HG02973 (cell line): Measurements from ENCODE around the gene RPAP2.
"Not testable (repeated sequence)": the region's sequence is repeated elsewhere in the genome, so short reads cannot be mapped to it uniquely, and the experiment has no call there.

Experiments used
- ATAC-seq: cut with Tn5 transposase; IDR thresholded peaks from one replicate; pipeline ENCODE4 v1.9.1; 2021; ENCODE audit warnings: moderate library complexity; ENCODE audit not compliant: unreplicated experiment

The RPAP2 gene

DNA sequence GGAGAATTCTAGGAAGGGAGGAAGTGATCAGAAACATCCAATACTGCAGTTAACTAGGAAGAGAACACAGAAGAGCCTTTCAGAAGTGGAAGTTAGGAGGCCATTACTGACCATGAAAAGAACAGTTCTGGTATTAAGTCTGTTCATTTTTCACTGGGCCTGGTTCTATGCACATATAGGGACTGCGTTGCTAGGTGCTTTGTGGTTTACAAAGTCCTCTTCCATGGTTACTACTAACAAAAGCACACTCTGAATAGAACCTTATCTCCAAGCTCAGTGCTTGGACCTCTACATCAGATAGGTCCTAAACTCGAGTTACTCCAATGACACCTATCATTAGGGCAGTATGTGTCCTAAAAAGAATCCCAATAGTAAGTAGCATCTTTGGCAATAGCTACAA is 75.4 kb downstream of the RPAP2 start:
- ATAC-seq = no peak

DNA sequence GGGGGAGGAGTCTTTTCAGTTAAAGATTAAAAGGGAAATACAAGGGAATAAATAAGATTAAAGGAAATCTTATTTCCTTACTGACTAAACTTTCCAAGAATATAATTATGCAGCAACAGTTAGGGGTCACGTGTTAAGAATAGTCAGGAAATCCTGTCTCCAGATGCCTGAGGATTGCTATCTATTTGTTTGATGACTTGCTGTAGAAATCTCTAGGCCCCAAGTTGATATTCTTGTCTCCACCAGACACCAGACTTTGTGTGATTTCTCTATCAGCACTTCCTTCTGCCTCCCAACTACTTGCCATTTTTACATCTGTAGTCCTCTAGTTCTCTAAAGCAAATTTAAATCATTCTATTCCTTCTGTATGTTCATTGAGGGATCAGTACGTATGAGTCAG is 77.5 kb downstream of the RPAP2 start:
- no peak for ATAC-seq

DNA sequence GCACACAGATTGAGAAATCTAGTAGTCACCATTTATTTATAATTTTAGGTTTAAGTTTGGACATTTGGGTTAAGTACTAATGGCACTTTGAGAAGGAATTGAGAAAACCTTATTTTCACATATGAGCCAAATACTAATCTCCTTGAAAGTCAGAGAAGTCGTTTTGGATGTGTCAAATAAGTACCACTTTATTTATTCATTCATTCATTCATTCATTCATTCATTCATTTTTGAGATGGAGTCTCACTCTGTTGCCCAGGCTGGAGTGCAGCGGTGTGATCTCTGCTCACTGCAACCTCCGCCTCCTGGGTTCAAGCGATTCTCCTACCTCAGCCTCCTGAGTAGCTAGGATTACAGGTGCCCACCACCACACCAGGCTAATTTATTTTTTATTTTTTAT is 79.1 kb downstream of the RPAP2 start:
- not testable (repeated sequence) for ATAC-seq

DNA sequence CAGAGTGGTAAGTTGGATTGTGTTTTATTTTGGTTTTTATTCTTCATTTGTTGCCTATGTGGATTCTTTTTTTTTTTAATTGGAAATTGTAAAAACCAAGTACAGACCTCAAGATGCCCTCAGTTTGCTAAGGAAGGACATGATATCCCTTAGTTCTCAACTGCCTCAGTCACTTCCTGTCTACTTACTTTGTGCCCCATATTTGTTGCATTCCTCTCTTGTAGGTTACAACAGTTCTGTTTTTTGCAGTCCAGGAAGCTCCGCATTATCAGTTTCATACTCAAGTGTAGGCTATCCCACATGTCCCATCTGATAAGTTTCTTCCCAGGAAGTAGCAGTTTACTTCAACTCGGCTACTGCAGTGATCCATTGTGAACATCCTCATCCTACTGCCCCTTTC is 82.0 kb downstream of the RPAP2 start:
- ATAC-seq = no peak

DNA sequence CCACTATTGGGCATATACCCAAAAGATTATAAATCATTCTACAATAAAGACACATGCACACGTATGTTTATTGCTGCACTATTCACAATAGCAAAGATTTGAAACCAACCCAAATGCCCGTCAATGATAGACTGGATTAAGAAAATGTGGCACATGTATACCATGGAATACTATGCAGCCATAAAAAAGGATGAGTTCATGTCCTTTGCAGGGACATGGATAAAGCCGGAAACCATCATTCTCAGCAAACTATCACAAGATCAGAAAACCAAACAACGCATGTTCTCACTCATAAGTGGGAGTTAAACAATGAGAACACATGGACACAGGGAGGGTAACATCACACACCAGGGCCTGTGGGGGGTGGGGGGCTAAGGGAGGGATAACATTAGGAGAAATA is 95.1 kb downstream of the RPAP2 start:
- ATAC-seq = not testable (repeated sequence)

DNA sequence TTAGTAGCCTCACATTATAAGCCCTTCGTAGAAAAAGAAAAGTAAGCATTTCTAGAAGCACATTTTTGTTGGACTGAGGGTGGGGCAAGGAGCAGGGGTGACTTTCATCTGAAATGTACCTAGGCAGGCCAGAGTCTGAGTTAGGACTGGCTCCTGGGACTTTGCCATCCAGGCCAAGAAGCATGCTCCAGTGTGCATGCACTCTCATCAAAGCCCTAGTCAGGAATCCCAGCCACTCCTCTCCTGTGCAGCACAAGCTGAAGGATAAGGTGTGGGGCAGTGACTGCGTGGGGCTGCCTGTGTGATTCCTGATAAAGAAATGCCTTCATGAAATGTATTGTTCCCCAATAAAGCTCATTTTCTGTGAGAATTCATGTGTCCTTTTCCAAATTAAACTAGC is 99.7 kb downstream of the RPAP2 start:
- ATAC-seq = no peak

DNA sequence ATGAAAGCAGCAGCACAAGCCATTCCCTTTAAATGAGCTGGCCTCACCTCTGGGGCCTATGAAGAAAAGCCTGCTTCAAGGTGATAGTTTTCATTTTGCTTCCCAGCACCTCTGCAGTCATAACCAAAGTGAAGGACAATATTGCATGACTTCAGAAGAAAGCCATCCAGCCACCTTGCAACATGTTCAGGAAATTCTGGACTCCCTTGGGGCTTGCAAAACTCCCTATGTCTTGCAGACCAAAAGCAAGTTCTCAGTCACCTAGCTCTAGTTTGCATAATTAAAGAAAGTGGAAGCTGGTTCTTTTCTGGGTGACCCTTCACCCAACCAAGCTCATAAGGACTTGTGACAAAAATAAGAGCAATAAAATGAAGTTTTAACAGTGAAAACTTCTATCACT is 100.2 kb downstream of the RPAP2 start:
- peak; percentile 94 for ATAC-seq

DNA sequence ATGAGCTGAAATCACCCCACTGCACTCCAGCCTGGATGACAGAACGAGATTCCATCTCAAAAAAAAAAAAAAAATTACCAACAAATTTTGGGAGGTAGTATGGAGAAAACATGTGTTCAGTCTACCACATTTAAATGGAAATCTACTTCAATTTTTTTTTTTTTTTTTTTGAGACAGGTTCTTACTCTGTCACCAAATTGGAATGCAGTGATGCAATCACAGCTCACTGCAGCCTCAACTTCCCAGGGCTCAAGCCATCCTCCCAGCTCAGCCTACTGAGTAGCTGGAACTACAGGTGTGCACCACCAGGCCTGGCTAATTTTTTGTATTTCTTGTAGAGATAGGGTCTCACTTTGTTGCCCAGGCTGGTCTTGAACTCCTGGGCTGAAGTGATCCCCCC is 105.8 kb downstream of the RPAP2 start:
- ATAC-seq = no peak

DNA sequence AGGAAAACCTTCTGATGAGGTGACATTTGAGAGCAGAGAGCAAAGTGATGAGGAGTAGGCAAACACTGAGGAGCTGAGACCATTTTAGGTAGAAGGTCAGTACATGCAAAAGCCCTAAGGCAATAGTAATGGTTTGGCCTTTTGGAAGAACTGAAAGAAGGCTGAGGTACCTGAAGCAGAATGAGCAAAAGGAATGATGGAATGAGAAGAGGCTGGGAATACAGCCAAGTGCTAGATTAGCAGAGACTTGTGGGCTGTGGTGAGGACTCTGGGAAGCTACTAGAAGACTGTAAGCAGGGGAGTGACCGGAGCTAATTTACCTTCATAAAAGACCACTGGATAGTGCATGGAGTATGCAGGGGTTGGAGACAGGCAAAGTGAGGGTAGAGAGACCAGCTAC is 110.0 kb downstream of the RPAP2 start:
- no peak for ATAC-seq

DNA sequence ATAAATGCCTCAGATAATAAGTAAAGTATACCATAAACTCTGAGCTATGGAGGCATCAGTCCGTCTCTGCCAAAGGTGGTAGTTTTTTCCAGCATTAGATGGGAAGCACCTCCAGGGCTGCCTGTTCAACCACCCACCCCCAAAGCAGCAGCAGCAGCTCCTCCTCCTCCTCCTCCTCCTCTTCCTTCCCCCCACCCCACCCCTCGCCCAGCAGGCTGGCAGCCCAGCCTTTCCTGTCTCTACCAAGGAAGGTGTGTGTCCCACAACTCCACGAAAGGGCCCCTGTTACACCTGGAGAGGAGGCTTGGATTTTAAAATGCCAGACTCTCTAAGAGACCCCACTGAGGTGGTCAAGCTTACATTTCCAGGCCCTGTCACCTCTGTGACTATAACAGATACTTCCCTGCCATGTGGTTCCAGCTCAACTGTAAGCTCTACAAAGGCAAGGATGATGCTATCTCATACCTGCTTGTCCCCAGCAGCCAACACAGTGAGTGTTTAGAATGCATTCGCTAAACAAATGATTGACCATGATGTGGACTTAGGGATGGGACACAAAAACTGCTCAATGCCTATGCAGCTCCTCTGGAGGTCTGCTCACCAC is 111.2 kb downstream of the RPAP2 start:
- no peak for ATAC-seq

DNA sequence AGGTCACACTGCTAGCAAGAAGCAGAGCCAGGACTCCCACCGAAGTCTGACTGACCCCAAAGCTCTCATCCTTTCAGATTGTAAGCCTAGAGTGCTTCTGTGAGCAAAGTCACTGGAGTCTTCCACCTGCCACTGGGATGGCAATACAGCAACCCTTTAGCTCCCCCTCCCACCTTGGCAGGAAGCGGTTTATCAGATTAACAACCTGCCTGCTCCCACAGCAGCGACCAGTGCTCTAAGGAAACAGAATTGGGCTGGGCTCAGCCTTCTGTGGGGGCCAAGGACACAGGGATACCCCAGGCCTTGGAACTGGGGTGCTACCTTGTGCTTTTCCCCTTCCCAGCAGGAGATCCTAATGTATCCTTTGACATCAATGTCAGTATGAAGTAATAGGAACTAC is 111.8 kb downstream of the RPAP2 start:
- no peak for ATAC-seq

DNA sequence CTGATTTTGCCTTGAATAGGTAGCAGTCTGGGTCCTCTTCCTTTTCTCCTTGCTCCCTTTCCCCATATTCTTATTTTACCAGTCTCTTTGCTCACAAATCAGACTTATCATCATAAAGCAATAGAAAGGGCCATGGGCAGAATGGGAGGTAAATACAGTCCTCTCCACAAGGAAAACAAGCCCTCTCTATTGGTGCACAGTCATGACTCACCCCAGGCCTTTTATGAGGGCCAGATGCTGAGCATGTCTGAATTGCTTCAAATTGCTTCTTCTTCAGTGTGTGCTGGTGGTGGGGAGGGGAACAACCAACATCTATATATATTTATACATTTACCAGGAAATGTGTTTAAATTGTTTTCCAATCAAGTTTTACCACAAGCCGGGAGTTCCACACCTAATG is 112.7 kb downstream of the RPAP2 start:
- ATAC-seq = no peak

DNA sequence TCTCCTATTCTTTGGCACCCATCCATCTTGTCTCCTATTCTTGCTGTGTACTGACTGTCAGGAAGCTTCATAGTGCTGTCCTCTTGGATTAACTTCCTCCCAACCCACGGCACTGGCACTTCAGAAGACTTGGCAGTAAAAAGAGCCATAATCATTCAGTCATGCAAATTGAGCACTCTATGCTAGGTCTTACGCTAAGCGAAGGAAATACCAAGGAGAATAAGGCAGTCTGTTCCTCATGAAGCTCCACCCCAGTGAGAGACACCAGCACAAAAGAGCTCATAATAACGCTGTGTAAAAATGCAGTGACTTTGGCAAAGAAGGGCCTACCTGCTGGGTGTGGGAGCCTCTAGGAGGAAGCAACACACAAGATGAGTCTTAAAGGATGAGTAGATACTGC is 120.8 kb downstream of the RPAP2 start:
- ATAC-seq = no peak

DNA sequence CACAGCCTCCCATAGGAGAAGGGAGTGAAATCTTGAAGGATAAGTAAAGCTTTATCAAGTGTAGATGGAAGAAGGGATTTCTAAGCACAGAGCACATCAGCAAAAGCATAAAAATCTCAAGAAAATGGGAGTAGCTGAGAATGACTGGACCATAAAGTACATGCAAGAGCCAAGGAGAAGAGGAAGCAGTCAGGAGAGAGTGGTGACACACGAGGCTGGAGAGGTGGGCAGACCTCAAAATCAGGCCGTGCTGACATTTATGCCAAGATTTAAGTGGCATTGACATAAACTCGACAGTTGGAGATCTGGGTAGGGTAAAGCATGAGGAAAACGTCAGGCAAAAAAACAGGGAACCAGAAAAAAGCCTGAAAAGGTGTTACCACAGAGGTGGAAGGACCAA is 125.5 kb downstream of the RPAP2 start:
- no peak for ATAC-seq

DNA sequence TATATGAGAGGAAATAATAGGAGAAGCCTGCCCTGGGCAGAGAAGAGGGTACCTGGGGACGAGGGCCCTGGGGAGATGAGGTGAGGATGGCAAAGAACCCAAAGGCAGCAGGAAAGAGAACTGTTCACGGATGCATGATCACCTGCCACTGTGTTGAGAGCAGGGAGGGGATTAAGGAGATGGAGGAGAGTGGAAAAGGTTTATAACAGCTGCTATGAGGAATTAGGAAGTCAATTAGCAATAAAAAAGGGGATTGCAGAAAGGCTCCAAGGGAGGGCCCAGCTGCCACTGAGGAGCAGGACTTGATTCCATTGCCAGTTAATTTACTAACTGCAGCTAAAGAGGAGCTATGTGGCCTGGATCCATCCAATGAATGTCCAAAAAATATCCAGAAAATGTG is 126.8 kb downstream of the RPAP2 start:
- no peak for ATAC-seq

DNA sequence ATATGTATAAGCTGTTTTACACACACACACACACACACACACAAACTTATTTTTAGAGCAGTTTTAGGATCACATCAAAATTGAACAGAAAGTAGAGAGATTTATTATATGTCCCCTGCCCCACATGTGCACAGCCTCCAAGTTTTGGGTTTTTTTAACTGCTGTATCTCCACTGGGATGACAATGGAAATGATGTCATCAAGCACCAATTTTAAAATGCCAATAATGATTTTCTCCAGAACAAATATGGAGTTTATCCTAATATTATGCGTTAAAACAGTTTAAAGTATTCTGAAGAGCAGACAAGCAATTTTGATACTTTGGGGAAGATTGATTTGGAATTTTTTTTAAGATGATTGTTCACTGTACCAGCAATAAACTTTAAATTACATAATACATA is 131.2 kb downstream of the RPAP2 start:
- ATAC-seq = no peak

DNA sequence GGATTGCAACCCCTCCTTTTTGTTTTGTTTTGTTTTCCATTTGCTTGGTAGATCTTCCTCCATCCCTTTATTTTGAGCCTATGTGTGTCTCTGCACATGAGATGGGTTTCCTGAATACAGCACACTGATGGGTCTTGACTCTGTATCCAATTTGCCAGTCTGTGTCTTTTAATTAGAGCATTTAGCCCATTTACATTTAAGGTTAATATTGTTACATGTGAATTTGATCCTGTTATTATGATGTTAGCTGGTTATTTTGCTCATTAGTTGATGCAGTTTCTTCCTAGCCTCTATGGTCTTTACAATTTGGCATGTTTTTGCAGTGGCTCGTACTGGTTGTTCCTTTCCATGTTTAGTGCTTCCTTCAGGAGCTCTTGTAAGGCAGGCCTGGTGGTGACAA is 135.7 kb downstream of the RPAP2 start:
- ATAC-seq = not testable (repeated sequence)

DNA sequence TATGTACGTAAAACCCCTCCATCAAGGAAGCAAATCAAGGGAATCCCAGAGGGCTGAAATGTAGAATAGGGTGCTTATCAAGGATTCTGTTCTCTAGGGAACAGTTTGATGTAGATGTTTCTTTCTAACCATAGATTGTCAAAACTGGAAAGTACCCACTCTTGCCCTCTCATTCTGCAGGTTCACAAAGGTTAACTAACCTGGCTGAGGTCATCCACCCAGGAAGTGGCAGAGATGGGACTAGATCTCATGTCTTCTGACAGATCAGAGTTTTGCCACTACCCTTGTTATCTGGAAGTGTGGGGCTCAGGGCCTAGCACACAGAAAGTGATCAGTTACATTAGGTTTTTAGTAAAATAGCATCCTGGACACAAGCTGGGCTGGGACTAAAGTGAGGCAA is 140.4 kb downstream of the RPAP2 start:
- ATAC-seq = no peak

DNA sequence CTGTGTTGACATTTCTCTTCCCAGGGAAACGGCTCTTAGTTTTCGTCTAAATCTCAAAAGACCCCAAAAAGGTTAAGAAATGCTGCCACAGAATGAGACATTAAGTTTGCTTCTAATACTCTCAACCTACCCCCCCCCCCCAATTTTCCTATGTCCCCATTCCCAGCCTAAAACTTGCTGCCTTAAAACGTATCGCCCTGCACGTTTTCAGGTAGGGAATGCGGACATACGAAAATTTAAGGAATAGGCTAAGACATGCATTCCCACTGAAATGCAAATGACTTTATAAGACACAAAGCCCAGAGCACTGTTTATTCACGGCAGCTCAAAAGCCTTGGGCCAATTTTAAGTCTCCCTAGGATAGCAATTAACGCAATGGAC is 142.4 kb downstream of the RPAP2 start:
- ATAC-seq = no peak

DNA sequence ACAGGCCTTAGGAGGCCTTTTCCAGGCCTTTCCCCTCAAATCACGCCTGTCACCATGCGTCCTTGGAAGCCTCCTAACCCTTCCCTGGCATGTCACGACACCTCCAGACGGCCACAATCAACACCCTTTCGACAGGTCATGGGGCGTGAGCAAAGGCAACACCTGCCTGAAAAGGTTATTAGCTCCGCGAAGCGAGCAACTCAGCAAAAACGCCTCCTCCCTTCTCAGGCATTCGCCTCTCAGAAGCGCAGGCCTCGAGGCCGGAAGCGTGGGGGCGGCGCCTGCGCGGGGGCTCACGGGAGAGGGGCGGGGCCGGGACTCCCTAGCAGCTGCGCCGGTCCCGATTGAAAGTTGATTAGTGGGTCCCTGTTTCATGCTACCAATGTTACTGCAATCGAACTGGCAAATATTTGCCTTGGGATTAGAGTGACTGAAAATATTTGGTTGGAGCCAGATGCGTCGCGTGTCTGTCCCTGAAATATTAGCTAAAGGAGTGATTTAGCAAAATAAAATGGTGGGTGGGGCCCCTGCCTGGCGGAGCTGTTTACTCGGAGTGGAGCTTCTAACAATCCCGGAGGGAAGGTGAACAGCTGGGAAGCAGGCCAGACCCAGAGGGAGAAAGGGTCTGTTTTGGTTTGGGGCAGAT is 143.0 kb downstream of the RPAP2 start:
- ATAC-seq = no peak

DNA sequence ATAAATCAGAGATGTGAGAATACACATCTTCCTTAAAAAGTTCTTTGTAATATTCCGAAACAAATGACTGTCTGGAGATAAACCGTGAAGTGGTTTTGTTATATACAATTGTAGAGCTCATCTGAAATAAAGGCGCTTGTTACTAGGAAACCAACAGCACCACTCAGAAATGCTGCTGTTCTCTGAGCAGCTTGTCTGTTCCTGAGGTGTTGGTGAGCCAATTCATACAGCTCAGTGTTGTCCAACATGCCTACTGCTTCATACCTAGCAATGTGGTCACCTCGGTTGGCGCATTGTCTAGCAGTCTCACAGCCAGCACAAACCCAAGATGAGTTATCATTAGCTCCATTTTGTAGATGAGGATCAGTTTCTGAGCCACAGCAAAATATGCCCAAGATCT is 143.5 kb downstream of the RPAP2 start:
- no peak for ATAC-seq

DNA sequence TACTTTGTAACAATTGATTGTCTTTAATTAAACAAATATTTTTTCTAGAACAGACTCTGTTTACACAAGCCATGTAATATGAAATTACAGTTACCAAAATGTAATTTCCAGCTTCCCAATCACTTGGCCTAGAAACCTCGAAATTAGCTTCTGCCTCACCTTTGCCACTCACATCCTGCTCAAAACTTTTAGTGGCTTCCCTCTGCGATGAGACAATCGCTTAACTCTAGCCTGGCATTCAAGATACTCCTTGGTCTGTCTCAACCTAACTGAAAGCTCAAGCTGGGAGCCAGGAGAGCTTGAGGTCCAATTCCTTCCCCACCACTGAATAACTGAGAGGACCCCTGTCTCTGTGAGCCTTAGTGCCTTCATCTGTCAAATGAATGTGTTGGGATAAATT is 145.0 kb downstream of the RPAP2 start:
- ATAC-seq = no peak

DNA sequence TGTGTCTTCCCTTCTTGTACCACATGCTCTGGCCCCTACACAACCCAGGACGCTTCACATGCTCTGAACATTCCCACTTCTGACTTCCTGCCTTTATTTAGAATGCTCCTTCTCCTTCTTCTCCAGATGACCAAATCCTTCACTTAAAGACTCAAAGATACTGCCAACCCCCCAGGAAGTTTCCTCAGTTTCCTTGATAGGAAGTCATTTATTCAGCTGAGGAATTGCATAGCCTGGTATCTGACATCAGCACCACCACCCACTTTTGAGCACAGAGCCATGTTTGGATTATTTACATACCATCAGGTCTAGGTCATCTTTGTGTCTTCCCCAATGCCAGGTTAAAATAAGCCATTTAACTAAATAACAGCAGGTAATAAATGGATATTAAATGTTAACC is 145.5 kb downstream of the RPAP2 start:
- no peak for ATAC-seq
